Common myeloid progenitor, CD34-positive (primary cell): ENCODE measurements around the gene CELF1.

Experiments used
- CTCF ChIA-PET: fragments of 350-600 bp; sonication (Branson Sonifier 250); formaldehyde crosslinking; loops from one replicate; lab custom pipeline; 2021; ENCODE audit warnings: antibody characterized with exemption; lab: Charles Lee
- POLR2A ChIA-PET: fragments of 350-600 bp; sonication (Branson Sonifier 250); formaldehyde crosslinking; loops from one replicate; lab custom pipeline; 2021; ENCODE audit warnings: antibody characterized with exemption; lab: Charles Lee
- DNase-seq, 3 donors: peaks; one replicate each; pipeline versions ENCODE4 v3.0.0 to v3.0.0-alpha.2; 2013
- H3K27ac ChIP-seq, 2 experiments: 1 replicate in 1 of 2; 2 replicates in 1 of 2; pipeline ENCODE4 v1.7.0; 2013; ENCODE audit warnings: inconsistent platforms in 2 of 2, low read length in 2 of 2, mild to moderate bottlenecking in 2 of 2, low read depth in 1 of 2, moderate library complexity in 1 of 2; ENCODE audit not compliant: severe bottlenecking in 2 of 2, insufficient read depth in 1 of 2, poor library complexity in 1 of 2
- H3K27me3 ChIP-seq, 5 experiments: replicated peaks in 2 of 5; 1 replicate in 3 of 5; 2 replicates in 2 of 5; pipeline versions ENCODE4 v1.6.1 to v1.7.0; 2013; ENCODE audit warnings: low read length in 4 of 5, mild to moderate bottlenecking in 2 of 5, moderate library complexity in 2 of 5, inconsistent platforms in 1 of 5; ENCODE audit not compliant: insufficient read depth in 5 of 5, control insufficient read depth in 4 of 5
- H3K36me3 ChIP-seq, 4 experiments: 1 replicate in 2 of 4; 2 replicates in 2 of 4; pipeline versions ENCODE4 v1.6.1 to v1.7.0; 2013; ENCODE audit warnings: low read length in 3 of 4, control low read depth in 1 of 4, mild to moderate bottlenecking in 1 of 4; ENCODE audit not compliant: control insufficient read depth in 4 of 4, insufficient read depth in 4 of 4
- H3K4me1 ChIP-seq, 4 experiments: 1 replicate in 3 of 4; 2 replicates in 1 of 4; pipeline versions ENCODE4 v1.6.1 to v1.7.1; 2013; ENCODE audit warnings: low read length in 3 of 4, mild to moderate bottlenecking in 3 of 4, control low read depth in 1 of 4, inconsistent platforms in 1 of 4, moderate library complexity in 1 of 4; ENCODE audit not compliant: control insufficient read depth in 4 of 4, insufficient read depth in 4 of 4; ENCODE audit errors: control extremely low read depth in 1 of 4
- H3K4me3 ChIP-seq, 7 experiments: 1 replicate in 4 of 7; 2 replicates in 3 of 7; pipeline versions ENCODE4 v1.5.1 to v1.7.0; 2013; ENCODE audit warnings: mild to moderate bottlenecking in 7 of 7, low read length in 6 of 7, moderate library complexity in 6 of 7, inconsistent platforms in 2 of 7, low read depth in 2 of 7, control low read depth in 1 of 7; ENCODE audit not compliant: insufficient read depth in 4 of 7, control insufficient read depth in 1 of 7; ENCODE audit errors: extremely low read depth in 1 of 7
- H3K9me3 ChIP-seq, 5 experiments: 1 replicate in 4 of 5; 2 replicates in 1 of 5; pipeline versions ENCODE4 v1.6.1 to v1.7.1; 2013; ENCODE audit warnings: low read length in 4 of 5, mild to moderate bottlenecking in 2 of 5, inconsistent platforms in 1 of 5, low read depth in 1 of 5, moderate library complexity in 1 of 5; ENCODE audit not compliant: control insufficient read depth in 4 of 5, insufficient read depth in 2 of 5; ENCODE audit errors: control extremely low read depth in 1 of 5
- WGBS: methylation state at CpG from one replicate; pipeline ENCODE4 v1.1.5; 2013; ENCODE audit not compliant: insufficient coverage; 5-methylcytosine and 5-hydroxymethylcytosine counted together

The CELF1 gene

GRCh38 chr11:47426062-47426956 lies 126.6 kb downstream of the CELF1 start, which contains the start of gene PSMC3:
Gene PSMC3 (minus strand): TSS chr11:47426439. CDS start chr11:47426279, 160 bp downstream.
- CTCF ChIA-PET, result interaction anchor here (1.0 to 4.0 kb wide), 3 partner anchors 12 to 61 kb away, joined by 3 to 46 read pairs (median 3); no protein-coding TSS in a partner anchor
- H3K4me1 ChIP-seq, result peaks cover 5 to 17% (median 13%) of the 10 kb centered on the region in 4 experiments
- under 1% methylated on average over 43 of the region's 62 CpGs for WGBS

DNA sequence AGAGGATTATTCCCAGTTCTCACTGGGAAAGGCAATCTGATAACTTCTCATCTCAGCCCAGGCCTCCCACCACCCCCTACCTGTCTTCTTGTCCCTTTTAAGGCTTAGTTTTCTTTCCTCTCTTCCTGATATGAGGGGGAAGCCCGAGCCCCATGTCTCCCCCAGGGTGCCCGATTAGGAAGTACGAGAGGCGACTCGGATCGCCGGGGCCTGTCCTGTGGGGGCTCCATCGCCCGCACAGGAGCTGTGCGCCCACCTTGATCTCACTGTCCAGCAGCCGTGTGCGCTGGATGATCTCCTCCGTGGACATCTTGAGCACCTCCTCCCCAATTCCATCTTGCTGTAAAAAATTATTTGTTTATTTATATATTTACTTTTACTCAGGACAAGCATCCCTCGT lies 127.3 kb downstream of the CELF1 start:
- CTCF ChIA-PET, result interaction anchor here (1.0 to 4.0 kb wide), 4 partner anchors 12 to 167 kb away, joined by 3 to 46 read pairs (median 4); partner anchors contain the start of gene NR1H3
- peaks cover 5 to 17% (median 13%) of the 10 kb centered on the region in 4 experiments for H3K4me1 ChIP-seq
- WGBS, result 0% methylated on average over 5 of the region's 14 CpGs

More at GRCh38 chr11:47426062-47426956, 126.6 kb downstream of the CELF1 start, which contains the start of gene PSMC3:
- Histone ChIP-seq H3K36me3 (peaks cover 0 to 35% (median 17%) of the 10 kb centered on the region in 4 experiments), H3K4me3 (peak within 1 kb of the TSS; percentile 66 to 100 (median 98)), H3K27ac (peak within 1 kb of the TSS; percentile 98 to 99), H3K9me3 (no peaks in the 10 kb centered on the region), H3K27me3 (no peaks in the 10 kb centered on the region)
- POLR2A ChIA-PET, result interaction anchor here (0.6 to 1.0 kb wide), 6 partner anchors 10 to 297 kb away, joined by 3 to 8 read pairs (median 3); partner anchors contain the start of gene SPI1
- DNase-seq, result peak; percentile 97 to 98 (median 97)

GRCh38 chr11:47418454-47419259 lies 134.3 kb downstream of the CELF1 start:
- CTCF ChIA-PET, result interaction anchor here (1.3 kb wide), 1 partner anchor 22 kb away, joined by 3 read pairs; no protein-coding TSS in a partner anchor
- 95% methylated on average over 21 of the region's 23 CpGs for WGBS

More for the DNA sequence above, 127.3 kb downstream of the CELF1 start:
- no peaks in the 10 kb centered on the region for H3K27me3 ChIP-seq
- H3K4me3 ChIP-seq, result peak overlapping the region; percentile 66 to 100 (median 98)
- no peak for DNase-seq
- no peaks in the 10 kb centered on the region for H3K9me3 ChIP-seq
- H3K36me3 ChIP-seq, result peaks cover 0 to 40% (median 21%) of the 10 kb centered on the region in 4 experiments
- H3K27ac ChIP-seq, result peak overlapping the region; percentile 98 to 99
- POLR2A ChIA-PET, result interaction anchor here (0.6 to 1.0 kb wide), 6 partner anchors 9 to 298 kb away, joined by 3 to 8 read pairs (median 3); partner anchors contain the start of gene SPI1

DNA sequence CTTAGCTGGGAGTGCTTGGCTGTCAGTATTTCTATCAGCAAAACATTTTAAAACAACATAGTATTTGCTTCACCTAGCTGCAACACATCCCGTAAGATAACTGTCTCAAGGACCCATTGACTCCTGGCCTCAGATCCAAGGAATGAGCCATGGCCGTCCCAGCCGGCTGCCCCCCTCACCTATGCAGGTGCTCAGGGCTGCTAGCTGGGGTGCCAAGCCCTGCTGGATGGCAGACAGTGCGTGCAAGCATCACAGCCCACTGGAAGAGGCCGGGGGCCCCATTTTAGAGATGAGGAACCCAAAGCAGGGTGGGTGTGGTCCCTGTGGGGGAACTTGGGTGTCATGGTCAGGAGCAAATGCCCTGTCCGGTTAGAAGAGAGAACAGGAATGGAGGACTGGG lies 135.2 kb downstream of the CELF1 start:
- 96% methylated on average over 5 of the region's 6 CpGs for WGBS
- POLR2A ChIA-PET, result interaction anchor here (0.7 kb wide), 1 partner anchor 199 kb away, joined by 3 read pairs; no protein-coding TSS in a partner anchor
- CTCF ChIA-PET, result interaction anchor here (1.1 to 1.3 kb wide), 3 partner anchors 9 to 23 kb away, joined by 3 to 7 read pairs (median 4); partner anchors contain the start of gene SLC39A13

More at GRCh38 chr11:47418454-47419259, 134.3 kb downstream of the CELF1 start:
- peak overlapping the region in 1 of 2 experiments; percentile 43 for H3K27ac ChIP-seq
- POLR2A ChIA-PET, result no interaction called here
- no peak overlapping the region for H3K4me3 ChIP-seq
- no peak for DNase-seq
- H3K4me1 ChIP-seq, result peaks cover 0 to 10% (median 4%) of the 10 kb centered on the region in 4 experiments
- no peaks in the 10 kb centered on the region for H3K9me3 ChIP-seq
- H3K27me3 ChIP-seq, result no peaks in the 10 kb centered on the region
- peaks cover 7 to 83% (median 44%) of the 10 kb centered on the region in 4 experiments for H3K36me3 ChIP-seq

DNA sequence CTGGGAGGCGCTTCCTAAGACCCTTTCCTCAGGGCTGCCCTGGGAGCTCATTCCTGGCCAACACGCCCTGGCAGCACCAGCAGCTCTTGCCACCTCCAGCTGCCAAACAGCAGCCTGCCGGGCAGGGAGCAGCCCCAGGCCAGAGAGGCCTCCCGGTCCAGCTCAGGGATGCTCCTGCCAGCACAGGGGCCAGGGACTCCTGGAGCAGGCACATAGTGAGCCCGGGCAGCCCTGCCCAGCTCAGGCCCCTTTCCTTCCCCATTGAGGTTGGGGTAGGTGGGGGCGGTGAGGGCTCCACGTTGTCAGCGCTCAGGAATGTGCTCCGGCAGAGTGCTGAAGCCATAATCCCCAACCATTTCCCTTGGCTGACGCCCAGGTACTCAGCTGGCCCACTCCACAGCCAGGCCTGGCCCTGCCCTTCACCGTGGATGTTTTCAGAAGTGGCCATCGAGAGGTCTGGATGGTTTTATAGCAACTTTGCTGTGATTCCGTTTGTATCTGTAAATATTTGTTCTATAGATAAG lies 136.9 kb downstream of the CELF1 start:
- no peak overlapping the region for H3K4me3 ChIP-seq
- DNase-seq, result no peak
- peaks cover 7 to 67% (median 39%) of the 10 kb centered on the region in 4 experiments for H3K36me3 ChIP-seq
- H3K27me3 ChIP-seq, result no peaks in the 10 kb centered on the region
- CTCF ChIA-PET, result interaction anchor here (0.7 to 7.2 kb wide), 3 partner anchors 9 to 185 kb away, joined by 3 to 46 read pairs (median 4); partner anchors contain the start of gene PSMC3
- H3K4me1 ChIP-seq, result peaks cover 0 to 10% (median 4%) of the 10 kb centered on the region in 4 experiments
- WGBS, result 50% methylated on average over 6 of the region's 13 CpGs
- peak overlapping the region in 1 of 2 experiments; percentile 25 for H3K27ac ChIP-seq
- POLR2A ChIA-PET, result interaction anchor here (2.0 kb wide), 1 partner anchor 10 kb away, joined by 8 read pairs; the partner anchor contains the start of gene PSMC3
- H3K9me3 ChIP-seq, result no peaks in the 10 kb centered on the region

More for the DNA sequence above, 135.2 kb downstream of the CELF1 start:
- H3K4me3 ChIP-seq, result no peak overlapping the region
- no peak for DNase-seq
- H3K27ac ChIP-seq, result no peak overlapping the region
- H3K27me3 ChIP-seq, result no peaks in the 10 kb centered on the region
- peaks cover 7 to 77% (median 42%) of the 10 kb centered on the region in 4 experiments for H3K36me3 ChIP-seq
- peaks cover 0 to 10% (median 4%) of the 10 kb centered on the region in 4 experiments for H3K4me1 ChIP-seq
- H3K9me3 ChIP-seq, result no peaks in the 10 kb centered on the region
